Measurements from ENCODE around the gene TMEM238. TPM values are rescaled to one million over a fixed set of nuclear protein-coding genes. Genes with fewer than 3 reads are reported as not detected.
A peak's percentile ranks its signal among the peaks of the same experiment; 100 is the strongest.
"Not testable (repeated sequence)": the region's sequence is repeated elsewhere in the genome, so short reads cannot be mapped to it uniquely, and the experiment has no call there.

TMEM238 gene
- total RNA-seq, 1 experiment from 2014 or later = 22.8 TPM

DNA sequence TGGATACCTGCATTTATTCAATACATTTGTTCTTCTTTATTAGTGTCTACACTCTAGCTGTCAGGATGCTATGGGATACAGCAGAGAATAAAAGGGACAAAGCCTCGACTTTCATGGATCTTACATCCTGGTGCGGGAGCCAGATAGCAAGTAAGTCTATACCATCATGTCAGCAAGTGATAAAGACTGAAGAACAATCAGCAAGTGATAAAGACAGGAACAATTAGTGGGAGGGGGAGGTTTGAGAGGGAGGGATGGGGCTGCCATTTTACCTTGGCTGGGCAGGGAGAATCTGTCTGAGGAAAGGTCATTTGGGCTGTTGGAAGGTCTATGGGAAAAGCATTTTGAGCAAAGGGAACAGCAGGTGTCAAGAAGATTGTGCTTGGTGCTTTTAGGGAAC is 26.1 kb upstream of the TMEM238 start:
- CTCF ChIA-PET = interaction anchor here (0.8 kb wide), 1 partner anchor 8 kb away, joined by 3 read pairs; no protein-coding TSS in a partner anchor
- TF ChIP-seq EZH2 (IDR thresholded peaks at IDR 0.05; ENCODE audit: low read length, unreplicated experiment) = no peak
- no peak for TF ChIP-seq EZH2phosphoT487 (IDR thresholded peaks at IDR 0.05; ENCODE audit: borderline replicate concordance, low read length)
- TF ChIP-seq, protein P1, sequence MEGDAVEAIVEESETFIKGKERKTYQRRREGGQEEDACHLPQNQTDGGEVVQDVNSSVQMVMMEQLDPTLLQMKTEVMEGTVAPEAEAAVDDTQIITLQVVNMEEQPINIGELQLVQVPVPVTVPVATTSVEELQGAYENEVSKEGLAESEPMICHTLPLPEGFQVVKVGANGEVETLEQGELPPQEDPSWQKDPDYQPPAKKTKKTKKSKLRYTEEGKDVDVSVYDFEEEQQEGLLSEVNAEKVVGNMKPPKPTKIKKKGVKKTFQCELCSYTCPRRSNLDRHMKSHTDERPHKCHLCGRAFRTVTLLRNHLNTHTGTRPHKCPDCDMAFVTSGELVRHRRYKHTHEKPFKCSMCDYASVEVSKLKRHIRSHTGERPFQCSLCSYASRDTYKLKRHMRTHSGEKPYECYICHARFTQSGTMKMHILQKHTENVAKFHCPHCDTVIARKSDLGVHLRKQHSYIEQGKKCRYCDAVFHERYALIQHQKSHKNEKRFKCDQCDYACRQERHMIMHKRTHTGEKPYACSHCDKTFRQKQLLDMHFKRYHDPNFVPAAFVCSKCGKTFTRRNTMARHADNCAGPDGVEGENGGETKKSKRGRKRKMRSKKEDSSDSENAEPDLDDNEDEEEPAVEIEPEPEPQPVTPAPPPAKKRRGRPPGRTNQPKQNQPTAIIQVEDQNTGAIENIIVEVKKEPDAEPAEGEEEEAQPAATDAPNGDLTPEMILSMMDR (conservative IDR thresholded peaks at IDR 0.05; ENCODE audit: low read depth, low read length) = no peak
- POLR2A ChIA-PET (ENCODE audit: unreplicated experiment) = no interaction called here
- no TSS peak for BruUV-seq (replicated peaks)
- Histone ChIP-seq H3F3A (ENCODE audit: low read length, unreplicated experiment) (no peaks in the 10 kb centered on the region), H3K36me3 (ENCODE audit: low read depth, low read length) (peaks cover 17% of the 10 kb centered on the region), H3K9me2 (replicated peaks; ENCODE audit: low read length) (no peaks in the 10 kb centered on the region), H4K20me1 (ENCODE audit: low read length) (peaks cover 18% of the 10 kb centered on the region), H3K4me2 (ENCODE audit: low read length) (no peak overlapping the region), H3K27ac (ENCODE audit: low read length) (no peak overlapping the region), H3K27me3 (ENCODE audit: low read length) (no peaks in the 10 kb centered on the region), H2AFZ (ENCODE audit: low read length) (no peak overlapping the region), H3K9me3 (ENCODE audit: low read length) (no peaks in the 10 kb centered on the region), H3K79me2 (ENCODE audit: low read length) (peaks cover 24% of the 10 kb centered on the region), H3K4me1 (ENCODE audit: insufficient read depth, low read length) (peaks cover 20% of the 10 kb centered on the region), H3K9ac (ENCODE audit: low read length) (no peak overlapping the region), H3K4me3 (ENCODE audit: low read length) (no peak overlapping the region)
- ATAC-seq = no peak
- intact Hi-C loops (cut with micrococcal nuclease) = no loop called here
- DNase-seq = no peak

DNA sequence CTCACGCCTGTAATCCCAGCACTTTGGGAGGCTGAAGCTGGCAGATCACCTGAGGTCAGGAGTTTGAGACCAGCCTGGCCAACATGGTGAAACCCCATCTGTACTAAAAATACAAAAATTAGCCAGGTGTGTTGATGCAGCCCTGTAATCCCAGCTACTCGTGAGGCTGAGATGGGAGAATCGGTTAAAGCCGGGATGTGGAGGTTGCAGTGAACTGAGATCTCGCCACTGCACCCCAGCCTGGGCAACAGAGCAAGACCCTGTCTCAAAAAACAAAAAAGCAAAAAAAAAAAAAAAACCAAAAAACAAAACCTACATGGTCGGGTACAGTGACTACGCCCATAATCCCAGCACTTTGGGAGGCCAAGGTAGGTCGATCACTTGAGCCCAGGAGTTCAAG is 25.1 kb upstream of the TMEM238 start:
- H3K9me3 ChIP-seq (ENCODE audit: low read length); CTCF ChIA-PET; H3K4me3 ChIP-seq (ENCODE audit: low read length); BruUV-seq (replicated peaks); H3K27ac ChIP-seq (ENCODE audit: low read length); POLR2A ChIA-PET (ENCODE audit: unreplicated experiment); ATAC-seq; H3K27me3 ChIP-seq (ENCODE audit: low read length); H3F3A ChIP-seq (ENCODE audit: low read length, unreplicated experiment); H3K9ac ChIP-seq (ENCODE audit: low read length); H2AFZ ChIP-seq (ENCODE audit: low read length); H3K4me2 ChIP-seq (ENCODE audit: low read length); intact Hi-C loops (cut with micrococcal nuclease); DNase-seq; H3K9me2 ChIP-seq (replicated peaks; ENCODE audit: low read length): not testable (repeated sequence)
- Histone ChIP-seq H3K36me3 (ENCODE audit: low read depth, low read length) (peaks cover 22% of the 10 kb centered on the region), H3K79me2 (ENCODE audit: low read length) (peaks cover 33% of the 10 kb centered on the region), H4K20me1 (ENCODE audit: low read length) (peaks cover 24% of the 10 kb centered on the region), H3K4me1 (ENCODE audit: insufficient read depth, low read length) (peaks cover 20% of the 10 kb centered on the region)

DNA sequence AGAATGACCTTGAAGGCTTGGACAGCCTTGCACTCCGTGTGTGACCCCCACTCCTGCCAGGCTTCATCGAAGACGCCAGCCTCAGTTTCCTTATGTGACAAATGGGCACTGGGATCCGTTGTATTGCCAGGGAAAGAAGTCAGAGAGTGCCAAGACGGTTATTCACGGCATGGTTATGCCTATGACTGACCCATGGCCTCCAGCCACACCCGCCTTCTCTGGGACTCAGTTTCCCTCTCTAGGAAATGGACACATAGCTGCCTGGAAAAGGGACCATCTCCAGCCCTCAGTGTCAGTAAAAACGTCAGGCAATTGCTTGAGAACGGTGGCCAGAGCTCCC is 24.4 kb upstream of the TMEM238 start:
- H3K79me2 ChIP-seq (ENCODE audit: low read length) = peaks cover 38% of the 10 kb centered on the region
- H3K4me2 ChIP-seq (ENCODE audit: low read length) = peak overlapping the region; percentile 97
- peaks cover 29% of the 10 kb centered on the region for H4K20me1 ChIP-seq (ENCODE audit: low read length)
- peak overlapping the region; percentile 74 for H2AFZ ChIP-seq (ENCODE audit: low read length)
- BruUV-seq (replicated peaks) = TSS peak; percentile 92
- DNase-seq (no peak), ATAC-seq (no peak)
- CTCF ChIA-PET = no interaction called here
- peaks cover 20% of the 10 kb centered on the region for H3K4me1 ChIP-seq (ENCODE audit: insufficient read depth, low read length)
- no peaks in the 10 kb centered on the region for H3K9me3 ChIP-seq (ENCODE audit: low read length)
- H3K9me2 ChIP-seq (replicated peaks; ENCODE audit: low read length) = no peaks in the 10 kb centered on the region
- TF ChIP-seq, protein P1 (conservative IDR thresholded peaks at IDR 0.05; ENCODE audit: low read depth, low read length) = no peak
- TF ChIP-seq EZH2phosphoT487 (IDR thresholded peaks at IDR 0.05; ENCODE audit: borderline replicate concordance, low read length) = no peak
- TF ChIP-seq EZH2 (IDR thresholded peaks at IDR 0.05; ENCODE audit: low read length, unreplicated experiment) = no peak
- POLR2A ChIA-PET (ENCODE audit: unreplicated experiment) = no interaction called here
- H3K36me3 ChIP-seq (ENCODE audit: low read depth, low read length) = peaks cover 27% of the 10 kb centered on the region
- 0 out of 2 replicates have a peak overlapping the region, but pooled peaks have one; percentile 19 for H3K4me3 ChIP-seq (ENCODE audit: low read length)
- intact Hi-C loops (cut with micrococcal nuclease) = no loop called here
- H3K9ac ChIP-seq (ENCODE audit: low read length) = peak overlapping the region; percentile 28; the same call in 1 of the 2 replicates
- no peaks in the 10 kb centered on the region for H3K27me3 ChIP-seq (ENCODE audit: low read length)
- H3K27ac ChIP-seq (ENCODE audit: low read length) = peak overlapping the region; percentile 57
- no peaks in the 10 kb centered on the region for H3F3A ChIP-seq (ENCODE audit: low read length, unreplicated experiment)
